GM12878 (cell line): ENCODE data around the gene C17orf107. TPM values are rescaled to one million over a fixed set of nuclear protein-coding genes. Genes with fewer than 3 reads are reported as not detected.

Experiments used
- CBX3 ChIP-seq: fragments of 200-600 bp; sonication (generic); IDR thresholded peaks from 2 replicates; pipeline ENCODE4 v1.6.1; 2016; ENCODE audit warnings: low read depth, borderline replicate concordance
- CHD1 ChIP-seq: IDR thresholded peaks from 2 replicates; pipeline ENCODE4 v1.6.1; 2012; ENCODE audit warnings: low read depth, low read length, improper control_type of control experiment
- NR2C2 ChIP-seq: IDR thresholded peaks from 2 replicates; pipeline ENCODE4 v1.6.1; 2011; ENCODE audit warnings: borderline replicate concordance, low read depth; ENCODE audit not compliant: control insufficient read depth, insufficient read length
- SREBF2 ChIP-seq: IDR thresholded peaks from 2 replicates; pipeline ENCODE4 v1.6.1; 2012; ENCODE audit warnings: mild to moderate bottlenecking, low read length
- USF2 ChIP-seq: IDR thresholded peaks from 2 replicates; pipeline ENCODE4 v1.6.1; 2011; ENCODE audit warnings: low read depth, low read length, improper control_type of control experiment, borderline replicate concordance
- ZBED1 ChIP-seq: IDR thresholded peaks from 2 replicates; pipeline ENCODE4 v1.6.1; 2016; ENCODE audit warnings: borderline replicate concordance
- polyA plus RNA-seq, 11 experiments: library from polyadenylated mRNA; depleted of rRNA in 4 of 11; unstranded in 6 of 11; stranded (reverse) in 5 of 11; fragments of >200 nt; fragmentation: Nextera tagmentation in 4 of 11; fragmentation: Illumina TruSeq in 1 of 11; extraction: Ambion mirVana in 4 of 11; extraction: Trizol in 1 of 11; gene quantifications; 1 replicate in 1 of 11; 2 replicates in 10 of 11; pipeline versions ENCODE4 v1.2.1 to v1.2.3, GENCODE V29; 2011 to 2016; ENCODE audit warnings: inconsistent platforms in 2 of 11, missing spikeins in 2 of 11, low read depth in 1 of 11
- total RNA-seq, 4 experiments: library from RNA; depleted of rRNA in 3 of 4; stranded (reverse); fragments of >200 nt in 3 of 4; fragmentation: Illumina TruSeq in 1 of 4; extraction: Trizol in 1 of 4; gene quantifications; 2 replicates each; pipeline versions ENCODE4 v1.2.1 to v1.2.3, GENCODE V29; 2013 to 2021
- TF ChIP-seq, protein P1 (sequence below): IDR thresholded peaks from 2 replicates; pipeline ENCODE4 v1.6.1; 2012; ENCODE audit warnings: improper control_type of control experiment, low read depth, low read length; ENCODE audit not compliant: insufficient replicate concordance

Gene C17orf107
- total and polyA plus RNA-seq, 10 of the 15 experiments (the other 5 are each of a cell fraction or from before 2014, with no cell fraction given) = 0.05 to 0.46 (median 0.11) TPM; not detected in 3

DNA sequence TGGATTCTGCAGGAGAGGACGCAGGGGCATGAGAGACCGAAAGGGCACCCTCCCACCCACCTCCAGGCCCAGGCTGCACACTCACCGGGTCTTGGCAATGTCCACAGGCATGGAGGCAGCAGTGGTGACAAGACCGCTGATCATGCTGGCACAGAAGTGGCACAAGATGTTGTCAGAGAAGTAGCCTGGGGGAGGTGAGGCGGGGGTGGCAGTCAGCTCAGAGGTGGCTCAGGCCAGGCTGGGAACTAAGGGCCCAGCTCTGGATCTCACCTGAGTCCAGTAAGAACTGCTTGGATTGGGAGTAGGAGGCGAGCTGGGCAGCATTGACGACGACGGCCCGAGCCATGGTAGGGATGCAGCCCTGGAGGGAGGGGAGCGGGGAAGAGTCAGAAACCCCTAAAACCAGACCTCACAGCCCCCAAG is 38.7 kb downstream of the C17orf107 start (continued):
- TF ChIP-seq, protein P1, sequence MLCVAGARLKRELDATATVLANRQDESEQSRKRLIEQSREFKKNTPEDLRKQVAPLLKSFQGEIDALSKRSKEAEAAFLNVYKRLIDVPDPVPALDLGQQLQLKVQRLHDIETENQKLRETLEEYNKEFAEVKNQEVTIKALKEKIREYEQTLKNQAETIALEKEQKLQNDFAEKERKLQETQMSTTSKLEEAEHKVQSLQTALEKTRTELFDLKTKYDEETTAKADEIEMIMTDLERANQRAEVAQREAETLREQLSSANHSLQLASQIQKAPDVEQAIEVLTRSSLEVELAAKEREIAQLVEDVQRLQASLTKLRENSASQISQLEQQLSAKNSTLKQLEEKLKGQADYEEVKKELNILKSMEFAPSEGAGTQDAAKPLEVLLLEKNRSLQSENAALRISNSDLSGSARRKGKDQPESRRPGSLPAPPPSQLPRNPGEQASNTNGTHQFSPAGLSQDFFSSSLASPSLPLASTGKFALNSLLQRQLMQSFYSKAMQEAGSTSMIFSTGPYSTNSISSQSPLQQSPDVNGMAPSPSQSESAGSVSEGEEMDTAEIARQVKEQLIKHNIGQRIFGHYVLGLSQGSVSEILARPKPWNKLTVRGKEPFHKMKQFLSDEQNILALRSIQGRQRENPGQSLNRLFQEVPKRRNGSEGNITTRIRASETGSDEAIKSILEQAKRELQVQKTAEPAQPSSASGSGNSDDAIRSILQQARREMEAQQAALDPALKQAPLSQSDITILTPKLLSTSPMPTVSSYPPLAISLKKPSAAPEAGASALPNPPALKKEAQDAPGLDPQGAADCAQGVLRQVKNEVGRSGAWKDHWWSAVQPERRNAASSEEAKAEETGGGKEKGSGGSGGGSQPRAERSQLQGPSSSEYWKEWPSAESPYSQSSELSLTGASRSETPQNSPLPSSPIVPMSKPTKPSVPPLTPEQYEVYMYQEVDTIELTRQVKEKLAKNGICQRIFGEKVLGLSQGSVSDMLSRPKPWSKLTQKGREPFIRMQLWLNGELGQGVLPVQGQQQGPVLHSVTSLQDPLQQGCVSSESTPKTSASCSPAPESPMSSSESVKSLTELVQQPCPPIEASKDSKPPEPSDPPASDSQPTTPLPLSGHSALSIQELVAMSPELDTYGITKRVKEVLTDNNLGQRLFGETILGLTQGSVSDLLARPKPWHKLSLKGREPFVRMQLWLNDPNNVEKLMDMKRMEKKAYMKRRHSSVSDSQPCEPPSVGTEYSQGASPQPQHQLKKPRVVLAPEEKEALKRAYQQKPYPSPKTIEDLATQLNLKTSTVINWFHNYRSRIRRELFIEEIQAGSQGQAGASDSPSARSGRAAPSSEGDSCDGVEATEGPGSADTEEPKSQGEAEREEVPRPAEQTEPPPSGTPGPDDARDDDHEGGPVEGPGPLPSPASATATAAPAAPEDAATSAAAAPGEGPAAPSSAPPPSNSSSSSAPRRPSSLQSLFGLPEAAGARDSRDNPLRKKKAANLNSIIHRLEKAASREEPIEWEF = no peak
- TF ChIP-seq USF2 = no peak
- TF ChIP-seq CHD1 = no peak
- TF ChIP-seq NR2C2 = no peak
- no peak for TF ChIP-seq ZBED1
- TF ChIP-seq CBX3 = no peak
- TF ChIP-seq SREBF2 = no peak
